HepG2 (cell line): ENCODE measurements around the gene TSPAN7. TPM values are rescaled to one million over a fixed set of nuclear protein-coding genes. Genes with fewer than 3 reads are reported as not detected.

Source experiments
- ATAC-seq: fragments of 200-7000 bp; cut with Tn5 transposase; 3 replicates; pipeline ENCODE4 v1.9.1; 2020; ENCODE audit warnings: mild to moderate bottlenecking, moderate library complexity
- BruUV-seq: library from RNA; stranded (reverse); fragments of 400-500 nt; replicated peaks from 2 replicates; lab custom pipeline; 2021; lab: Mats Ljungman, UMichigan
- CTCF ChIA-PET: fragments of 300-600 bp; formaldehyde crosslinking; extraction: SDS; loops from one replicate; lab custom pipeline; 2021; ENCODE audit warnings: low total read pairs, inconsistent platforms, low intra/inter-chr PET ratio; lab: Yijun Ruan, JAX
- POLR2A ChIA-PET: fragments of 350-600 bp; sonication (Branson Sonifier 250); formaldehyde crosslinking; loops from one replicate; lab custom pipeline; 2020; ENCODE audit warnings: antibody characterized with exemption, inconsistent platforms; lab: Yijun Ruan, JAX
- DNase-seq: peaks from one replicate; pipeline ENCODE4 v3.0.0-alpha.2; 2015; ENCODE audit warnings: low spot score
- FAIRE-seq: peaks from 3 replicates; lab custom pipeline; 2011; peaks lifted over from hg19 to GRCh38; lab: Jason Lieb, UNC
- H2AFZ ChIP-seq: one replicate; pipeline ENCODE4 v1.6.1; 2011; ENCODE audit warnings: low read length, inconsistent platforms
- H3K27ac ChIP-seq: fragments of 300-600 bp; 3 replicates; pipeline ENCODE4 v1.8.0; 2011; ENCODE audit warnings: mixed run types, mild to moderate bottlenecking, mixed read lengths, low read length, inconsistent platforms; ENCODE audit not compliant: insufficient read depth; ENCODE audit errors: extremely low read length
- H3K27me3 ChIP-seq, 2 experiments: fragments of 200-600 bp in 1 of 2; 2 replicates in 1 of 2; 3 replicates in 1 of 2; pipeline versions ENCODE4 v1.6.0 to v1.8.0; 2011; ENCODE audit warnings: low read length in 2 of 2, mild to moderate bottlenecking in 2 of 2, moderate library complexity in 2 of 2, inconsistent platforms in 1 of 2; ENCODE audit not compliant: insufficient read depth in 2 of 2, control insufficient read depth in 1 of 2
- H3K36me3 ChIP-seq, 2 experiments: fragments of 200-600 bp in 1 of 2; replicated peaks in 1 of 2; 2 replicates in 1 of 2; 3 replicates in 1 of 2; pipeline versions ENCODE4 v1.5.1 to v1.8.0; 2011; ENCODE audit warnings: low read length in 2 of 2, inconsistent platforms in 1 of 2; ENCODE audit not compliant: insufficient read depth in 2 of 2, control insufficient read depth in 1 of 2
- H3K4me1 ChIP-seq: 2 replicates; pipeline ENCODE4 v1.5.1; 2012; ENCODE audit warnings: low read length, inconsistent platforms; ENCODE audit not compliant: insufficient read depth
- H3K4me2 ChIP-seq: 2 replicates; pipeline ENCODE4 v1.6.0; 2011; ENCODE audit warnings: low read depth, low read length, inconsistent platforms
- H3K4me3 ChIP-seq, 3 experiments: fragments of 200-600 bp in 1 of 3; sonication (generic), shearing (Covaris generic) in 1 of 3; replicated peaks in 1 of 3; 2 replicates each; pipeline ENCODE4 v1.5.1; 2011 to 2016; ENCODE audit warnings: low read length in 3 of 3, inconsistent platforms in 2 of 3, low read depth in 2 of 3, mild to moderate bottlenecking in 2 of 3, control low read depth in 1 of 3, mixed read lengths in 1 of 3; ENCODE audit not compliant: insufficient read depth in 1 of 3
- H3K79me2 ChIP-seq: one replicate; pipeline ENCODE4 v1.6.1; 2011; ENCODE audit warnings: low read length, inconsistent platforms; ENCODE audit not compliant: insufficient read depth
- H3K9ac ChIP-seq: 2 replicates; pipeline ENCODE4 v1.6.0; 2011; ENCODE audit warnings: mild to moderate bottlenecking, low read depth, low read length, inconsistent platforms; ENCODE audit not compliant: insufficient read depth
- H3K9me3 ChIP-seq: 2 replicates; pipeline ENCODE4 v1.5.1; 2012; ENCODE audit warnings: mild to moderate bottlenecking, low read length
- H4K20me1 ChIP-seq: 2 replicates; pipeline ENCODE4 v1.6.0; 2011; ENCODE audit warnings: inconsistent platforms, mild to moderate bottlenecking, low read length, moderate library complexity; ENCODE audit not compliant: insufficient read depth
- KDM5A ChIP-seq: fragments of 200-600 bp; sonication (generic); IDR thresholded peaks from 2 replicates; pipeline ENCODE4 v1.7.0; 2018; ENCODE audit warnings: antibody characterized with exemption, mild to moderate bottlenecking, low read length, borderline replicate concordance
- KLF9 ChIP-seq: IDR thresholded peaks from 2 replicates; pipeline ENCODE4 v1.6.1; 2016; ENCODE audit warnings: low read depth
- NFRKB ChIP-seq: fragments of 450-650 bp; IDR thresholded peaks from 2 replicates; pipeline ENCODE4 v1.6.1; 2017
- PAF1 ChIP-seq: IDR thresholded peaks from 2 replicates; pipeline ENCODE4 v1.6.1; 2016; ENCODE audit warnings: missing genetic modification reagents, missing compliant biosample characterization
- PLRG1 ChIP-seq: fragments of 450-650 bp; conservative IDR thresholded peaks from 2 replicates; pipeline ENCODE4 v1.6.1; 2016
- PRDM15 ChIP-seq: sonication (generic); formaldehyde crosslinking; IDR thresholded peaks from 2 replicates; pipeline ENCODE4 v1.4.0; 2020; ENCODE audit warnings: missing genetic modification reagents
- PRPF4 ChIP-seq: fragments of 200-400 bp; formaldehyde crosslinking; IDR thresholded peaks from 2 replicates; pipeline ENCODE4 v1.6.1; 2016; ENCODE audit warnings: low read length, low read depth; ENCODE audit not compliant: poor library complexity, severe bottlenecking
- SCMH1 ChIP-seq: sonication (generic); formaldehyde crosslinking; IDR thresholded peaks from 2 replicates; pipeline ENCODE4 v1.9.0; 2021; ENCODE audit warnings: missing genetic modification reagents, mild to moderate bottlenecking, borderline replicate concordance
- ZNF24 ChIP-seq: fragments of 450-650 bp; IDR thresholded peaks from 2 replicates; pipeline ENCODE4 v1.6.1; 2017; ENCODE audit warnings: antibody characterized with exemption, mild to moderate bottlenecking
- ZNF432 ChIP-seq: sonication (generic); formaldehyde crosslinking; IDR thresholded peaks from 2 replicates; pipeline ENCODE4 v1.5.0; 2020; ENCODE audit warnings: missing genetic modification reagents, mild to moderate bottlenecking, borderline replicate concordance
- ZNF605 ChIP-seq: sonication (generic); formaldehyde crosslinking; IDR thresholded peaks from 2 replicates; pipeline ENCODE4 v1.8.0; 2022; ENCODE audit warnings: mild to moderate bottlenecking, missing genetic modification reagents
- ZNF788 ChIP-seq: sonication (generic); formaldehyde crosslinking; IDR thresholded peaks from 2 replicates; pipeline ENCODE4 v1.5.0; 2020; ENCODE audit warnings: mild to moderate bottlenecking, missing genetic modification reagents, borderline replicate concordance
- ZNF879 ChIP-seq: sonication (generic); formaldehyde crosslinking; IDR thresholded peaks from 2 replicates; pipeline ENCODE4 v1.8.1; 2023; ENCODE audit warnings: missing genetic modification reagents
- ZNF883 ChIP-seq: sonication (generic); formaldehyde crosslinking; IDR thresholded peaks from 2 replicates; pipeline ENCODE4 v1.5.1; 2020; ENCODE audit warnings: mild to moderate bottlenecking, missing genetic modification reagents; ENCODE audit errors: not compliant biosample characterization
- ZSCAN29 ChIP-seq: sonication (generic); formaldehyde crosslinking; conservative IDR thresholded peaks from 2 replicates; pipeline ENCODE4 v1.4.0; 2020; ENCODE audit warnings: mild to moderate bottlenecking, missing genetic modification reagents
- WGBS: methylation state at CpG from one replicate; pipeline ENCODE4 v1.1.6; 2017; ENCODE audit warnings: low lambda C conversion rate; 5-methylcytosine and 5-hydroxymethylcytosine counted together
- in situ Hi-C: cut with HindIII; loops from 2 replicates; pipeline ENCODE4 v1.10.0; 2017; ENCODE audit warnings: low pct_unique_long_range_greater_than_20kb; ENCODE audit not compliant: extremely low pct_ligation_motif_present
- intact Hi-C: fragments of 100-400 bp; cut with micrococcal nuclease; formaldehyde crosslinking; loops from one replicate; pipeline ENCODE4 v1.10.0; 2022; ENCODE audit not compliant: unreplicated experiment
- polyA plus RNA-seq, 8 experiments: library from polyadenylated mRNA; depleted of rRNA in 3 of 8; stranded (reverse) in 7 of 8; unstranded in 1 of 8; fragments of >200 nt; fragmentation: Illumina TruSeq in 4 of 8; extraction: Trizol in 4 of 8; gene quantifications; 2 replicates each; pipeline versions ENCODE4 v1.2.1 to v1.2.3, GENCODE V29; 2011 to 2016; ENCODE audit warnings: low read depth in 4 of 8, missing spikeins in 1 of 8, mixed read lengths in 1 of 8; ENCODE audit not compliant: insufficient read depth in 1 of 8
- total RNA-seq, 5 experiments: library from RNA; depleted of rRNA; stranded (reverse); fragments of >200 nt; fragmentation: Illumina TruSeq; extraction: Trizol; gene quantifications; 2 replicates each; pipeline ENCODE4 v1.2.3, GENCODE V29; 2016; ENCODE audit warnings: low read depth in 1 of 5
- TF ChIP-seq, protein P1 (sequence below): sonication (generic); formaldehyde crosslinking; IDR thresholded peaks from 2 replicates; pipeline ENCODE4 v1.8.0; 2022; ENCODE audit warnings: missing genetic modification reagents, low read depth, mild to moderate bottlenecking, borderline replicate concordance

TSPAN7 gene
- total and polyA plus RNA-seq, 2 of the 13 experiments (the other 11 are each of a cell fraction or from before 2014, with no cell fraction given), result 21.4 to 47.1 TPM

GRCh38 chrX:38515291-38515690 is 46.1 kb upstream of the TSPAN7 start:
- no peak overlapping the region for H3K27ac ChIP-seq
- no peak for TF ChIP-seq ZSCAN29
- no peak for TF ChIP-seq PRPF4
- TF ChIP-seq, protein P1, sequence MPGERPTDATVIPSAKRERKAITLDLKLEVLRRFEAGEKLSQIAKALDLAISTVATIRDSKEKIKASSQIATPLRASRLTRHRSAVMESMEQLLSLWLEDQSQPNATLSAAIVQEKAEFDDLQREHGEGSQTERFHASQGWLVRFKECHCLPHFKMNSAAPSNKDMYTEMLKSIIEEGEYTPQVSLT (CRISPR knock-in tag), result no peak
- TF ChIP-seq ZNF24, result no peak
- TF ChIP-seq PAF1 (CRISPR knock-in tag), result no peak
- TF ChIP-seq NFRKB, result no peak
- no peak for TF ChIP-seq ZNF432
- no peak for TF ChIP-seq KDM5A
- TF ChIP-seq ZNF788 (CRISPR knock-in tag), result no peak
- TF ChIP-seq SCMH1 (CRISPR knock-in tag), result no peak
- TF ChIP-seq ZNF605 (CRISPR knock-in tag), result no peak
- TF ChIP-seq KLF9 (CRISPR knock-in tag), result no peak
- TF ChIP-seq ZNF883 (CRISPR knock-in tag), result no peak
- no peak for TF ChIP-seq PLRG1
- no peak for TF ChIP-seq PRDM15 (CRISPR knock-in tag)
- no peak for TF ChIP-seq ZNF879
- no peaks in the 10 kb centered on the region for H3K4me1 ChIP-seq
- WGBS, result 0% methylated on average over 1 of the region's 1 CpG
- no peaks in the 10 kb centered on the region for H3K27me3 ChIP-seq
- ATAC-seq (no peak), DNase-seq (no peak), FAIRE-seq (no peak)
- in situ Hi-C loops, result no loop called here
- no peak overlapping the region for H3K9ac ChIP-seq
- no TSS peak for BruUV-seq
- H3K36me3 ChIP-seq, result no peaks in the 10 kb centered on the region
- H3K9me3 ChIP-seq, result no peaks in the 10 kb centered on the region
- H3K4me3 ChIP-seq, result no peak overlapping the region
- H3K79me2 ChIP-seq, result no peaks in the 10 kb centered on the region
- POLR2A ChIA-PET, result no interaction called here
- no peak overlapping the region for H2AFZ ChIP-seq
- no peaks in the 10 kb centered on the region for H4K20me1 ChIP-seq
- H3K4me2 ChIP-seq, result no peak overlapping the region
- intact Hi-C loops, result no loop called here
- CTCF ChIA-PET, result no interaction called here
